SK-N-MC (cell line): ENCODE measurements around the gene CLTRN.

ENCODE experiments used
- FOXP2 ChIP-seq: optimal IDR thresholded peaks from 2 replicates; pipeline ENCODE3; 2011; ENCODE audit warnings: mild to moderate bottlenecking, moderate library complexity; ENCODE audit not compliant: insufficient read depth; ENCODE audit errors: extremely low read length, control extremely low read depth
- POLR2AphosphoS5 ChIP-seq: IDR thresholded peaks from 2 replicates; pipeline ENCODE4 v1.6.1; 2012; ENCODE audit warnings: mild to moderate bottlenecking, low read depth, low read length, borderline replicate concordance

- TF ChIP-seq FOXP2 = no peak
- no peak for TF ChIP-seq POLR2AphosphoS5
Measured at GRCh38 chrX:15644560-15644872, 20.1 kb downstream of the CLTRN start.
